ENCODE results near the gene CRB2.

The CRB2 gene

DNA sequence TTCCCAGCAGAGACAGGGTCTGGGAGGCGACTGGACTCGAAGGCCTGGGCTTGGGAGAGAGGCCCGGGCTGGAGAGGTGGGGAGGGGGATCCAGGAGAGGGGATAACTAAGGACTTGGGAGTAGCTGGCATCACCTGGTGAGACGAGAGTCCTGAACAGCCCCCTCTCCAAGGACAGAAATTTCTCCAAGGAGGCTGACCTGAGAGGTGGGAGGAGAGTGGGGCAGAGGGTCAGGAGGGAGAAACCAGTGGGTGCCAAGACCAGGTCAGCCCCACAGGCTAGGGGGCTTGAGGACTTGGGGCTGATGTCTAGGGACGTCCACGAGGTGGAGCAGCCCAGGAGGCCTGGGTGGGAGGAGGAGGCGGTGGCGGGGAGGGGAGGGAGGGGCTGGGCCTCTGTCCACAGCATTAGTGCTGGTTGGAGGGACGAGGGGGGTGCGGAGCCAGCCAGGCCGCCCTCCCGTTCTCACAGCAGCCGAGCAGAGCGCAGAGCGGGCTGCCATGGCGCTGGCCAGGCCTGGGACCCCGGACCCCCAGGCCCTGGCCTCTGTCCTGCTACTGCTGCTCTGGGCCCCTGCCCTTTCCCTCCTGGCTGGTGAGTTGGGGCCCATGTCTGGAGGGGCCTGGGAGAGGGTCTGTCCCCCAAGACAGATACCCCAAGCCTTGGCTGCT is at the start of gene CRB2:
TSS of gene CRB2 (plus strand) at position 437 of the 671 bp plus-strand sequence. CDS start at position 501, 64 bp downstream.
- no peak for DNase-seq (ENCODE audit: extremely low read depth, low read depth)

GRCh38 chr9:123309611-123310010 is 46.4 kb upstream of the CRB2 start:
- no peak for TF ChIP-seq CTCF (IDR thresholded peaks at IDR 0.05; ENCODE audit: low read depth, low read length)
- no peak for DNase-seq (ENCODE audit: extremely low read depth, low read depth)

More for the DNA sequence above, at the start of gene CRB2:
- no peak for TF ChIP-seq CTCF (IDR thresholded peaks at IDR 0.05; ENCODE audit: low read depth, low read length)

GRCh38 chr9:123310551-123311249 is 45.3 kb upstream of the CRB2 start:
- no peak for DNase-seq (ENCODE audit: extremely low read depth, low read depth)
- no peak for TF ChIP-seq CTCF (IDR thresholded peaks at IDR 0.05; ENCODE audit: low read depth, low read length)

GRCh38 chr9:123311250-123311752 is 44.7 kb upstream of the CRB2 start:
- TF ChIP-seq CTCF (IDR thresholded peaks at IDR 0.05; ENCODE audit: low read depth, low read length), result no peak
- no peak for DNase-seq (ENCODE audit: extremely low read depth, low read depth)

- TF ChIP-seq CTCF (IDR thresholded peaks at IDR 0.05; ENCODE audit: low read depth, low read length), result no peak
Observed at GRCh38 chr9:123312306-123312877, 43.6 kb upstream of the CRB2 start.

DNA sequence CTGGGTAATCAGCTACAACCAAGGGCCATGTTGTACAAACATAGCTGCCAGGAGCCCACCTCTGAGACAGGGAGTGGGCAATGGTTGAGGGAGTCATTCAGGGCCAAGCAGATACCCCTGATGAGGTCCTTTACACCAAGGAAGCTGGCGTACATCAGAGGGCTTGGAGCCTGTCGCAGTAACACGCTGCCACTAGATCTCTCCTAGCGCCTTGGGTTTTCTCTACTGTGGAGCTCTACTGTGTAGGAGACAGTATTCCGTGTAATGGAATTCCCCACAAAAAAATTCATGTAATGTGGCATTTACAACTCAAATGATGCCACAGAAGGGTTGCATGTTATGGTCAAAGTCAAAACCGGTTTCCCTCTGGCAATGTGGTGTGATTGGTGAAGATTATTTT is 41.4 kb upstream of the CRB2 start:
- no peak for TF ChIP-seq CTCF (IDR thresholded peaks at IDR 0.05; ENCODE audit: low read depth, low read length)
- DNase-seq (ENCODE audit: extremely low read depth, low read depth), result no peak

More at GRCh38 chr9:123312306-123312877, 43.6 kb upstream of the CRB2 start:
- no peak for DNase-seq (ENCODE audit: extremely low read depth, low read depth)

- no peak for DNase-seq (ENCODE audit: extremely low read depth, low read depth)
- no peak for TF ChIP-seq CTCF (IDR thresholded peaks at IDR 0.05; ENCODE audit: low read depth, low read length)
Observed at GRCh38 chr9:123315635-123316034, 40.4 kb upstream of the CRB2 start.

Measured in AG09319 (cell line).